H9 (cell line): ENCODE data around the gene ACBD6. TPM values are rescaled to one million over a fixed set of nuclear protein-coding genes. Genes with fewer than 3 reads are reported as not detected.
A peak's percentile ranks its signal among the peaks of the same experiment; 100 is the strongest.

Experiments used
- DNase-seq: peaks from one replicate; pipeline ENCODE4 v3.0.0-alpha.2; 2017
- H2AFZ ChIP-seq: one replicate; pipeline ENCODE4 v1.6.1; 2013; ENCODE audit warnings: mild to moderate bottlenecking, low read length, control low read depth, moderate library complexity
- H2AK5ac ChIP-seq: 2 replicates; pipeline ENCODE4 v1.6.1; 2013; ENCODE audit warnings: low read length, control low read depth, mixed read lengths; ENCODE audit not compliant: insufficient read length
- H2BK120ac ChIP-seq: one replicate; pipeline ENCODE4 v1.6.1; 2013; ENCODE audit warnings: low read depth, mild to moderate bottlenecking, low read length, control low read depth, inconsistent platforms; ENCODE audit not compliant: poor library complexity, severe bottlenecking
- H2BK12ac ChIP-seq: 2 replicates; pipeline ENCODE4 v1.6.1; 2013; ENCODE audit warnings: low read length, control low read depth, mixed read lengths, low read depth; ENCODE audit not compliant: insufficient read length
- H2BK15ac ChIP-seq: 2 replicates; pipeline ENCODE4 v1.6.1; 2013; ENCODE audit warnings: low read depth, low read length, control low read depth
- H2BK20ac ChIP-seq: one replicate; pipeline ENCODE4 v1.6.1; 2013; ENCODE audit warnings: low read depth, mild to moderate bottlenecking, low read length, control low read depth, inconsistent platforms; ENCODE audit not compliant: poor library complexity, severe bottlenecking
- H2BK5ac ChIP-seq: 2 replicates; pipeline ENCODE4 v1.6.1; 2013; ENCODE audit warnings: low read length, control low read depth, mixed read lengths; ENCODE audit not compliant: insufficient read length
- H3K14ac ChIP-seq: 2 replicates; pipeline ENCODE4 v1.6.1; 2013; ENCODE audit warnings: low read length, control low read depth; ENCODE audit not compliant: insufficient read depth
- H3K18ac ChIP-seq: 2 replicates; pipeline ENCODE4 v1.6.1; 2013; ENCODE audit warnings: low read depth, mild to moderate bottlenecking, mixed read lengths, low read length, control low read depth; ENCODE audit not compliant: insufficient read length
- H3K23ac ChIP-seq: 2 replicates; pipeline ENCODE4 v1.6.1; 2013; ENCODE audit warnings: low read length, control low read depth, mixed read lengths, low read depth; ENCODE audit not compliant: insufficient read length
- H3K23me2 ChIP-seq: 2 replicates; pipeline ENCODE4 v1.6.1; 2013; ENCODE audit warnings: low read depth, mild to moderate bottlenecking, mixed read lengths, low read length, control low read depth; ENCODE audit not compliant: insufficient read length, poor library complexity, severe bottlenecking
- H3K27ac ChIP-seq: 2 replicates; pipeline ENCODE4 v1.5.1; 2013; ENCODE audit warnings: low read length, control low read depth, mixed read lengths, low read depth; ENCODE audit not compliant: insufficient read length
- H3K27me3 ChIP-seq: 2 replicates; pipeline ENCODE4 v1.6.1; 2013; ENCODE audit warnings: low read length, control low read depth, inconsistent platforms; ENCODE audit not compliant: insufficient read depth
- H3K4ac ChIP-seq: 2 replicates; pipeline ENCODE4 v1.6.1; 2013; ENCODE audit warnings: low read depth, mild to moderate bottlenecking, control low read depth, inconsistent platforms, low read length, moderate library complexity
- H3K4me1 ChIP-seq: 2 replicates; pipeline ENCODE4 v1.6.1; 2013; ENCODE audit warnings: low read length, control low read depth, inconsistent platforms; ENCODE audit not compliant: insufficient read depth
- H3K4me2 ChIP-seq: 2 replicates; pipeline ENCODE4 v1.6.1; 2013; ENCODE audit warnings: low read length, control low read depth, mixed read lengths; ENCODE audit not compliant: insufficient read length, insufficient read depth
- H3K56ac ChIP-seq: 2 replicates; pipeline ENCODE4 v1.6.1; 2013; ENCODE audit warnings: low read depth, mild to moderate bottlenecking, mixed read lengths, low read length, control low read depth; ENCODE audit not compliant: insufficient read length
- H3K79me1 ChIP-seq: 2 replicates; pipeline ENCODE4 v1.6.1; 2013; ENCODE audit warnings: low read depth, mild to moderate bottlenecking, moderate library complexity, low read length, control low read depth, inconsistent platforms; ENCODE audit not compliant: insufficient read depth, poor library complexity, severe bottlenecking
- H3K79me2 ChIP-seq: 2 replicates; pipeline ENCODE4 v1.6.1; 2013; ENCODE audit warnings: low read length, control low read depth, inconsistent platforms; ENCODE audit not compliant: insufficient read depth
- H3K9ac ChIP-seq: 2 replicates; pipeline ENCODE4 v1.6.1; 2013; ENCODE audit warnings: low read length, control low read depth, mixed read lengths; ENCODE audit not compliant: insufficient read length; ENCODE audit errors: extremely low read depth
- H3K9me3 ChIP-seq: one replicate; pipeline ENCODE4 v1.6.1; 2013; ENCODE audit warnings: low read depth, low read length, inconsistent platforms; ENCODE audit not compliant: control insufficient read depth
- H3T11ph ChIP-seq: one replicate; pipeline ENCODE4 v1.6.1; 2013; ENCODE audit warnings: mild to moderate bottlenecking, low read length, control low read depth, inconsistent platforms
- H4K20me1 ChIP-seq: one replicate; pipeline ENCODE4 v1.6.1; 2013; ENCODE audit not compliant: control insufficient read depth, insufficient read length, insufficient read depth
- H4K5ac ChIP-seq: 2 replicates; pipeline ENCODE4 v1.6.1; 2013; ENCODE audit warnings: low read depth, mild to moderate bottlenecking, mixed read lengths, low read length, control low read depth; ENCODE audit not compliant: insufficient read length
- H4K8ac ChIP-seq: replicated peaks from 2 replicates; pipeline ENCODE4 v1.6.1; 2013; ENCODE audit warnings: low read length, control low read depth, mixed read lengths, low read depth; ENCODE audit not compliant: insufficient read length
- H4K91ac ChIP-seq: 2 replicates; pipeline ENCODE4 v1.6.1; 2013; ENCODE audit warnings: low read depth, mild to moderate bottlenecking, moderate library complexity, mixed read lengths, low read length, control low read depth; ENCODE audit not compliant: insufficient read length
- H3K27ac Mint-ChIP-seq, 3 experiments: 2 replicates in 2 of 3; 3 replicates in 1 of 3; pipeline ENCODE4 v1.8.0; 2020 to 2021; ENCODE audit warnings: mixed read lengths in 3 of 3, mild to moderate bottlenecking in 1 of 3, moderate library complexity in 1 of 3
- H3K27me3 Mint-ChIP-seq: 2 replicates; pipeline ENCODE4 v1.8.0; 2021; ENCODE audit warnings: low read depth, mild to moderate bottlenecking, moderate library complexity, mixed read lengths
- H3K36me3 Mint-ChIP-seq, 3 experiments: 2 replicates in 2 of 3; 3 replicates in 1 of 3; pipeline ENCODE4 v1.8.0; 2020 to 2021; ENCODE audit warnings: low read depth in 3 of 3, mixed read lengths in 3 of 3; ENCODE audit not compliant: insufficient read depth in 1 of 3
- H3K4me1 Mint-ChIP-seq, 2 experiments: 2 replicates each; pipeline ENCODE4 v1.8.0; 2020; ENCODE audit warnings: mixed read lengths in 2 of 2
- H3K4me3 Mint-ChIP-seq, 2 experiments: 2 replicates in 1 of 2; 3 replicates in 1 of 2; pipeline ENCODE4 v1.8.0; 2020 to 2021; ENCODE audit warnings: mild to moderate bottlenecking in 2 of 2, mixed read lengths in 2 of 2, moderate library complexity in 1 of 2
- H3K9me3 Mint-ChIP-seq, 2 experiments: 2 replicates in 1 of 2; 3 replicates in 1 of 2; pipeline ENCODE4 v1.8.0; 2020; ENCODE audit warnings: mild to moderate bottlenecking in 2 of 2, mixed read lengths in 2 of 2, moderate library complexity in 1 of 2
- CTCF ChIP-seq: fragments of 200-600 bp; sonication (generic); conservative IDR thresholded peaks from 3 replicates; pipeline ENCODE4 v1.8.0; 2021; ENCODE audit warnings: antibody characterized with exemption, mild to moderate bottlenecking
- WGBS: extraction: QIAGEN DNeasy Blood & Tissue Kit; methylation state at CpG from one replicate; pipeline ENCODE4 v1.1.7; 2013; ENCODE audit warnings: missing lambda C conversion rate, low lambda C conversion rate, mixed read lengths; ENCODE audit not compliant: insufficient read length; ENCODE audit errors: extremely low coverage; 5-methylcytosine and 5-hydroxymethylcytosine counted together
- total RNA-seq: library from RNA; stranded (reverse); gene quantifications from 2 replicates; pipeline ENCODE4 v1.2.1, GENCODE V29; 2021

The ACBD6 gene
- total RNA-seq, 1 experiment from 2014 or later, result 51.4 TPM

GRCh38 chr1:180249725-180250498 is 252.5 kb downstream of the ACBD6 start:
- DNase-seq, result no peak
- Histone ChIP-seq H3K14ac (no peak overlapping the region), H3K23me2 (no peaks in the 10 kb centered on the region)

More at GRCh38 chr1:180249725-180250498, 252.5 kb downstream of the ACBD6 start:
- H4K20me1 ChIP-seq, result no peaks in the 10 kb centered on the region
- no peak; the same call in 2 of the 3 replicates for TF ChIP-seq CTCF
- H3K4me1 ChIP-seq, result peaks cover 5% of the 10 kb centered on the region; the same call in 1 of the 2 replicates
- no peak overlapping the region for H3K4me2 ChIP-seq
- no peak overlapping the region for H3K23ac ChIP-seq
- Mint-ChIP-seq H3K4me3 (no peak overlapping the region), H3K36me3 (no peaks in the 10 kb centered on the region), H3K27ac (peak overlapping the region in 1 of 3 experiments; percentile 8; a peak in 3 of 7 replicates), H3K9me3 (no peaks in the 10 kb centered on the region), H3K4me1 (peaks cover 41 to 50% of the 10 kb centered on the region in 2 experiments), H3K27me3 (peaks cover 3% of the 10 kb centered on the region; the same call in 1 of the 2 replicates)
- no peak overlapping the region for H4K5ac ChIP-seq
- peak overlapping the region; percentile 1 for H3K18ac ChIP-seq
- H4K91ac ChIP-seq, result no peak overlapping the region
- H3K9ac ChIP-seq, result no peak overlapping the region
- no peaks in the 10 kb centered on the region for H3K27me3 ChIP-seq
- no peak overlapping the region for H3K56ac ChIP-seq
- H2BK120ac ChIP-seq, result no peak overlapping the region
- H3K79me1 ChIP-seq, result no peaks in the 10 kb centered on the region
- no peak overlapping the region for H3K27ac ChIP-seq
- H3K9me3 ChIP-seq, result no peaks in the 10 kb centered on the region
- H4K8ac ChIP-seq, result no peak overlapping the region
- no peak overlapping the region for H3K4ac ChIP-seq
- H2AK5ac ChIP-seq, result no peak overlapping the region
- no peaks in the 10 kb centered on the region for H3K79me2 ChIP-seq
- no peak overlapping the region for H2BK20ac ChIP-seq
- no peak overlapping the region for H2AFZ ChIP-seq
- no peak overlapping the region for H2BK12ac ChIP-seq
- H2BK5ac ChIP-seq, result no peak overlapping the region
- WGBS, result 100% methylated on average over 1 of the region's 13 CpGs
- no peak overlapping the region for H3T11ph ChIP-seq
- H2BK15ac ChIP-seq, result no peak overlapping the region
